Measurements from ENCODE around the gene SETDB1.

Gene SETDB1

GRCh38 chr1:150999051-150999674, 73.0 kb downstream of the SETDB1 start:
- Histone ChIP-seq H3K23ac (ENCODE audit: low read length) (no peak overlapping the region), H3K27me3 (ENCODE audit: insufficient read depth, low read length, poor library complexity) (no peaks in the 10 kb centered on the region), H4K8ac (ENCODE audit: low read depth, low read length) (no peak overlapping the region), H3K4me3 (ENCODE audit: low read length) (no peak overlapping the region), H3K79me1 (ENCODE audit: low read length) (no peaks in the 10 kb centered on the region), H2BK5ac (ENCODE audit: low read length) (no peak overlapping the region), H3K27ac (ENCODE audit: low read depth, low read length) (no peak overlapping the region), H3K4me2 (ENCODE audit: low read length) (no peak overlapping the region), H4K5ac (ENCODE audit: low read length) (no peak overlapping the region), H2BK15ac (replicated peaks; ENCODE audit: low read depth) (no peak overlapping the region), H3K56ac (ENCODE audit: low read length) (peak overlapping the region; percentile 34), H3K79me2 (ENCODE audit: control insufficient read depth, insufficient read depth, low read length) (no peaks in the 10 kb centered on the region), H3K18ac (ENCODE audit: low read length) (no peak overlapping the region), H3K9ac (ENCODE audit: low read length) (no peak overlapping the region), H2AK5ac (ENCODE audit: low read length) (no peak overlapping the region), H2BK120ac (ENCODE audit: low read depth, low read length) (no peak overlapping the region), H3K36me3 (ENCODE audit: control insufficient read depth, insufficient read depth, low read length) (no peaks in the 10 kb centered on the region), H3K4me1 (ENCODE audit: control insufficient read depth, low read depth, low read length) (no peaks in the 10 kb centered on the region), H3K4ac (ENCODE audit: low read depth, low read length) (no peak overlapping the region)
- no peak for DNase-seq
- no CpG with 5 or more reads among the region's 17 CpGs for WGBS (ENCODE audit: extremely low coverage, insufficient coverage, low lambda C conversion rate)

GRCh38 chr1:150999926-151000325, 73.8 kb downstream of the SETDB1 start:
- no peaks in the 10 kb centered on the region for H3K27me3 ChIP-seq (ENCODE audit: insufficient read depth, low read length, poor library complexity)
- no peak overlapping the region for H3K27ac ChIP-seq (ENCODE audit: low read depth, low read length)
- H3K18ac ChIP-seq (ENCODE audit: low read length), result no peak overlapping the region

GRCh38 chr1:151000408-151000807, 74.2 kb downstream of the SETDB1 start:
- Histone ChIP-seq H3K79me1 (ENCODE audit: low read length) (no peaks in the 10 kb centered on the region), H2AK5ac (ENCODE audit: low read length) (no peak overlapping the region), H2BK120ac (ENCODE audit: low read depth, low read length) (no peak overlapping the region), H4K8ac (ENCODE audit: low read depth, low read length) (no peak overlapping the region), H3K27ac (ENCODE audit: low read depth, low read length) (no peak overlapping the region), H2BK15ac (replicated peaks; ENCODE audit: low read depth) (no peak overlapping the region), H4K5ac (ENCODE audit: low read length) (no peak overlapping the region), H3K56ac (ENCODE audit: low read length) (no peak overlapping the region), H3K4ac (ENCODE audit: low read depth, low read length) (no peak overlapping the region), H3K4me1 (ENCODE audit: control insufficient read depth, low read depth, low read length) (no peaks in the 10 kb centered on the region), H3K36me3 (ENCODE audit: control insufficient read depth, insufficient read depth, low read length) (no peaks in the 10 kb centered on the region), H3K9ac (ENCODE audit: low read length) (no peak overlapping the region), H3K4me3 (ENCODE audit: low read length) (no peak overlapping the region), H3K79me2 (ENCODE audit: control insufficient read depth, insufficient read depth, low read length) (no peaks in the 10 kb centered on the region), H3K27me3 (ENCODE audit: insufficient read depth, low read length, poor library complexity) (no peaks in the 10 kb centered on the region), H3K23ac (ENCODE audit: low read length) (no peak overlapping the region), H3K4me2 (ENCODE audit: low read length) (no peak overlapping the region), H2BK5ac (ENCODE audit: low read length) (no peak overlapping the region), H3K18ac (ENCODE audit: low read length) (no peak overlapping the region)
- no peak for DNase-seq
- no CpG with 5 or more reads among the region's 3 CpGs for WGBS (ENCODE audit: extremely low coverage, insufficient coverage, low lambda C conversion rate)

More at GRCh38 chr1:150999926-151000325, 73.8 kb downstream of the SETDB1 start:
- H2BK5ac ChIP-seq (ENCODE audit: low read length), result no peak overlapping the region
- H2BK15ac ChIP-seq (replicated peaks; ENCODE audit: low read depth), result no peak overlapping the region
- H3K4me1 ChIP-seq (ENCODE audit: control insufficient read depth, low read depth, low read length), result no peaks in the 10 kb centered on the region
- H3K4me3 ChIP-seq (ENCODE audit: low read length), result no peak overlapping the region
- no peak overlapping the region for H2BK120ac ChIP-seq (ENCODE audit: low read depth, low read length)
- no CpG with 5 or more reads among the region's 2 CpGs for WGBS (ENCODE audit: extremely low coverage, insufficient coverage, low lambda C conversion rate)
- H3K9ac ChIP-seq (ENCODE audit: low read length), result no peak overlapping the region
- no peak overlapping the region for H3K4me2 ChIP-seq (ENCODE audit: low read length)
- H3K4ac ChIP-seq (ENCODE audit: low read depth, low read length), result no peak overlapping the region
- no peak overlapping the region for H4K5ac ChIP-seq (ENCODE audit: low read length)
- H3K79me1 ChIP-seq (ENCODE audit: low read length), result no peaks in the 10 kb centered on the region
- H2AK5ac ChIP-seq (ENCODE audit: low read length), result no peak overlapping the region
- H4K8ac ChIP-seq (ENCODE audit: low read depth, low read length), result no peak overlapping the region
- H3K36me3 ChIP-seq (ENCODE audit: control insufficient read depth, insufficient read depth, low read length), result no peaks in the 10 kb centered on the region
- no peaks in the 10 kb centered on the region for H3K79me2 ChIP-seq (ENCODE audit: control insufficient read depth, insufficient read depth, low read length)
- H3K56ac ChIP-seq (ENCODE audit: low read length), result no peak overlapping the region
- H3K23ac ChIP-seq (ENCODE audit: low read length), result no peak overlapping the region
- DNase-seq, result no peak

- Histone ChIP-seq H3K18ac (ENCODE audit: low read length) (no peak overlapping the region), H3K56ac (ENCODE audit: low read length) (no peak overlapping the region), H3K27me3 (ENCODE audit: insufficient read depth, low read length, poor library complexity) (no peaks in the 10 kb centered on the region), H3K27ac (ENCODE audit: low read depth, low read length) (no peak overlapping the region), H2AK5ac (ENCODE audit: low read length) (no peak overlapping the region), H2BK15ac (replicated peaks; ENCODE audit: low read depth) (no peak overlapping the region), H3K4ac (ENCODE audit: low read depth, low read length) (no peak overlapping the region), H3K9ac (ENCODE audit: low read length) (no peak overlapping the region), H3K36me3 (ENCODE audit: control insufficient read depth, insufficient read depth, low read length) (no peaks in the 10 kb centered on the region), H4K8ac (ENCODE audit: low read depth, low read length) (no peak overlapping the region), H2BK5ac (ENCODE audit: low read length) (no peak overlapping the region), H2BK120ac (ENCODE audit: low read depth, low read length) (no peak overlapping the region), H3K4me2 (ENCODE audit: low read length) (no peak overlapping the region), H3K79me2 (ENCODE audit: control insufficient read depth, insufficient read depth, low read length) (no peaks in the 10 kb centered on the region), H3K23ac (ENCODE audit: low read length) (no peak overlapping the region), H3K4me3 (ENCODE audit: low read length) (no peak overlapping the region), H4K5ac (ENCODE audit: low read length) (no peak overlapping the region), H3K79me1 (ENCODE audit: low read length) (no peaks in the 10 kb centered on the region), H3K4me1 (ENCODE audit: control insufficient read depth, low read depth, low read length) (peaks cover 7% of the 10 kb centered on the region)
- DNase-seq, result no peak
- no CpG with 5 or more reads among the region's 4 CpGs for WGBS (ENCODE audit: extremely low coverage, insufficient coverage, low lambda C conversion rate)
These were observed 75.4 kb downstream of the SETDB1 start for GRCh38 chr1:151001602-151002001.

GRCh38 chr1:151002051-151002450, 75.9 kb downstream of the SETDB1 start:
- H3K23ac ChIP-seq (ENCODE audit: low read length), result no peak overlapping the region
- H3K18ac ChIP-seq (ENCODE audit: low read length), result no peak overlapping the region
- no peak overlapping the region for H2AK5ac ChIP-seq (ENCODE audit: low read length)
- peaks cover 7% of the 10 kb centered on the region for H3K4me1 ChIP-seq (ENCODE audit: control insufficient read depth, low read depth, low read length)
- no peak overlapping the region for H4K8ac ChIP-seq (ENCODE audit: low read depth, low read length)
- no peak overlapping the region for H3K4me2 ChIP-seq (ENCODE audit: low read length)
- no peak for DNase-seq
- no peak overlapping the region for H3K4me3 ChIP-seq (ENCODE audit: low read length)
- H3K9ac ChIP-seq (ENCODE audit: low read length), result no peak overlapping the region
- no peaks in the 10 kb centered on the region for H3K79me2 ChIP-seq (ENCODE audit: control insufficient read depth, insufficient read depth, low read length)
- no peak overlapping the region for H2BK5ac ChIP-seq (ENCODE audit: low read length)
- H3K79me1 ChIP-seq (ENCODE audit: low read length), result no peaks in the 10 kb centered on the region
- no peaks in the 10 kb centered on the region for H3K36me3 ChIP-seq (ENCODE audit: control insufficient read depth, insufficient read depth, low read length)
- no peak overlapping the region for H3K27ac ChIP-seq (ENCODE audit: low read depth, low read length)
- H3K4ac ChIP-seq (ENCODE audit: low read depth, low read length), result no peak overlapping the region
- no peak overlapping the region for H4K5ac ChIP-seq (ENCODE audit: low read length)
- no peak overlapping the region for H2BK15ac ChIP-seq (replicated peaks; ENCODE audit: low read depth)
- H2BK120ac ChIP-seq (ENCODE audit: low read depth, low read length), result no peak overlapping the region
- no peaks in the 10 kb centered on the region for H3K27me3 ChIP-seq (ENCODE audit: insufficient read depth, low read length, poor library complexity)
- WGBS (ENCODE audit: extremely low coverage, insufficient coverage, low lambda C conversion rate), result no CpG with 5 or more reads among the region's 3 CpGs
- no peak overlapping the region for H3K56ac ChIP-seq (ENCODE audit: low read length)

GRCh38 chr1:151002611-151003010, 76.4 kb downstream of the SETDB1 start:
- no peak overlapping the region for H4K8ac ChIP-seq (ENCODE audit: low read depth, low read length)
- no peaks in the 10 kb centered on the region for H3K27me3 ChIP-seq (ENCODE audit: insufficient read depth, low read length, poor library complexity)
- H4K5ac ChIP-seq (ENCODE audit: low read length), result no peak overlapping the region
- no peak overlapping the region for H3K23ac ChIP-seq (ENCODE audit: low read length)
- H3K27ac ChIP-seq (ENCODE audit: low read depth, low read length), result no peak overlapping the region
- H3K36me3 ChIP-seq (ENCODE audit: control insufficient read depth, insufficient read depth, low read length), result no peaks in the 10 kb centered on the region
- H2BK120ac ChIP-seq (ENCODE audit: low read depth, low read length), result no peak overlapping the region
- H2AK5ac ChIP-seq (ENCODE audit: low read length), result no peak overlapping the region
- no peak overlapping the region for H3K4me2 ChIP-seq (ENCODE audit: low read length)
- H3K4ac ChIP-seq (ENCODE audit: low read depth, low read length), result no peak overlapping the region
- H3K4me3 ChIP-seq (ENCODE audit: low read length), result no peak overlapping the region
- no peak overlapping the region for H3K9ac ChIP-seq (ENCODE audit: low read length)
- H2BK5ac ChIP-seq (ENCODE audit: low read length), result no peak overlapping the region
- no peaks in the 10 kb centered on the region for H3K79me2 ChIP-seq (ENCODE audit: control insufficient read depth, insufficient read depth, low read length)
- no peak overlapping the region for H3K18ac ChIP-seq (ENCODE audit: low read length)
- H3K79me1 ChIP-seq (ENCODE audit: low read length), result no peaks in the 10 kb centered on the region
- no peak overlapping the region for H3K56ac ChIP-seq (ENCODE audit: low read length)
- WGBS (ENCODE audit: extremely low coverage, insufficient coverage, low lambda C conversion rate), result no CpG with 5 or more reads among the region's 2 CpGs
- peaks cover 7% of the 10 kb centered on the region for H3K4me1 ChIP-seq (ENCODE audit: control insufficient read depth, low read depth, low read length)
- DNase-seq, result no peak
- H2BK15ac ChIP-seq (replicated peaks; ENCODE audit: low read depth), result no peak overlapping the region

All from mesendoderm (in vitro differentiated cells).